ENCODE results near the gene SLCO3A1.

SLCO3A1 gene

GRCh38 chr15:91861223-91861622, 7.7 kb downstream of the SLCO3A1 start:
- DNase-seq (ENCODE audit: low spot score): no peak

GRCh38 chr15:91862891-91863504, 9.5 kb downstream of the SLCO3A1 start:
- no peak for DNase-seq (ENCODE audit: low spot score)

- DNase-seq (ENCODE audit: low spot score): no peak
Measured at GRCh38 chr15:91863621-91864255, 10.2 kb downstream of the SLCO3A1 start.

GRCh38 chr15:91864664-91865063, 11.2 kb downstream of the SLCO3A1 start:
- DNase-seq (ENCODE audit: low spot score): no peak

- DNase-seq (ENCODE audit: low spot score): no peak
Measured at GRCh38 chr15:91865486-91865885, 12.0 kb downstream of the SLCO3A1 start.

- no peak for DNase-seq (ENCODE audit: low spot score)
Measured at GRCh38 chr15:91865950-91866349, 12.4 kb downstream of the SLCO3A1 start.

- no peak for DNase-seq (ENCODE audit: low spot score)
Measured at GRCh38 chr15:91866371-91866905, 12.9 kb downstream of the SLCO3A1 start.

- no peak for DNase-seq (ENCODE audit: low spot score)
Measured at GRCh38 chr15:91866971-91867372, 13.5 kb downstream of the SLCO3A1 start.

- peak; percentile 81 for DNase-seq (ENCODE audit: low spot score)
Measured at GRCh38 chr15:91867581-91868026, 14.1 kb downstream of the SLCO3A1 start.

- DNase-seq (ENCODE audit: low spot score): no peak
Measured at GRCh38 chr15:91870876-91871537, 17.5 kb downstream of the SLCO3A1 start.

GRCh38 chr15:91871837-91872236, 18.3 kb downstream of the SLCO3A1 start:
- no peak for DNase-seq (ENCODE audit: low spot score)

GRCh38 chr15:91872356-91873137, 19.0 kb downstream of the SLCO3A1 start:
- no peak for DNase-seq (ENCODE audit: low spot score)

GRCh38 chr15:91873138-91873536, 19.6 kb downstream of the SLCO3A1 start:
- no peak for DNase-seq (ENCODE audit: low spot score)

GRCh38 chr15:91874171-91874570, 20.7 kb downstream of the SLCO3A1 start:
- no peak for DNase-seq (ENCODE audit: low spot score)

- DNase-seq (ENCODE audit: low spot score): no peak
Measured at GRCh38 chr15:91874992-91875660, 21.6 kb downstream of the SLCO3A1 start.

- DNase-seq (ENCODE audit: low spot score): no peak
Measured at GRCh38 chr15:91876187-91876586, 22.7 kb downstream of the SLCO3A1 start.

- no peak for DNase-seq (ENCODE audit: low spot score)
Measured at GRCh38 chr15:91878319-91878870, 24.9 kb downstream of the SLCO3A1 start.

- no peak for DNase-seq (ENCODE audit: low spot score)
Measured at GRCh38 chr15:91879158-91879557, 25.6 kb downstream of the SLCO3A1 start.

- DNase-seq (ENCODE audit: low spot score): no peak
Measured at GRCh38 chr15:91880373-91880772, 26.9 kb downstream of the SLCO3A1 start.

- no peak for DNase-seq (ENCODE audit: low spot score)
Measured at GRCh38 chr15:91881569-91882297, 28.2 kb downstream of the SLCO3A1 start.

Data from hepatic stellate cell (primary cell).